Mesodermal cell (in vitro differentiated cells): ENCODE results near the gene SCN5A.

Experiments
- H3K27ac ChIP-seq: 2 replicates; pipeline ENCODE4 v1.7.0; 2013; ENCODE audit warnings: mild to moderate bottlenecking, low read depth, low read length, moderate library complexity; ENCODE audit not compliant: severe bottlenecking
- H3K36me3 ChIP-seq: 2 replicates; pipeline ENCODE4 v1.7.1; 2013; ENCODE audit warnings: mild to moderate bottlenecking, low read length, moderate library complexity; ENCODE audit not compliant: control insufficient read depth, insufficient read depth
- H3K4me1 ChIP-seq: one replicate; pipeline ENCODE4 v1.7.1; 2013; ENCODE audit warnings: mild to moderate bottlenecking, low read length; ENCODE audit not compliant: insufficient read depth, control insufficient read depth, poor library complexity, severe bottlenecking
- H3K4me3 ChIP-seq: 2 replicates; pipeline ENCODE4 v1.7.0; 2013; ENCODE audit warnings: low read length, control low read depth, mild to moderate bottlenecking; ENCODE audit not compliant: insufficient read depth, poor library complexity, severe bottlenecking; ENCODE audit errors: extremely low read depth
- H3K9me3 ChIP-seq: 2 replicates; pipeline ENCODE4 v1.7.1; 2013; ENCODE audit warnings: mild to moderate bottlenecking, low read length, moderate library complexity; ENCODE audit not compliant: control insufficient read depth
- WGBS, 2 experiments: methylation state at CpG; one replicate each; pipeline ENCODE4 v1.1.5; 2013; ENCODE audit warnings: missing lambda C conversion rate in 2 of 2; ENCODE audit not compliant: insufficient coverage in 2 of 2; 5-methylcytosine and 5-hydroxymethylcytosine counted together

Gene SCN5A

DNA sequence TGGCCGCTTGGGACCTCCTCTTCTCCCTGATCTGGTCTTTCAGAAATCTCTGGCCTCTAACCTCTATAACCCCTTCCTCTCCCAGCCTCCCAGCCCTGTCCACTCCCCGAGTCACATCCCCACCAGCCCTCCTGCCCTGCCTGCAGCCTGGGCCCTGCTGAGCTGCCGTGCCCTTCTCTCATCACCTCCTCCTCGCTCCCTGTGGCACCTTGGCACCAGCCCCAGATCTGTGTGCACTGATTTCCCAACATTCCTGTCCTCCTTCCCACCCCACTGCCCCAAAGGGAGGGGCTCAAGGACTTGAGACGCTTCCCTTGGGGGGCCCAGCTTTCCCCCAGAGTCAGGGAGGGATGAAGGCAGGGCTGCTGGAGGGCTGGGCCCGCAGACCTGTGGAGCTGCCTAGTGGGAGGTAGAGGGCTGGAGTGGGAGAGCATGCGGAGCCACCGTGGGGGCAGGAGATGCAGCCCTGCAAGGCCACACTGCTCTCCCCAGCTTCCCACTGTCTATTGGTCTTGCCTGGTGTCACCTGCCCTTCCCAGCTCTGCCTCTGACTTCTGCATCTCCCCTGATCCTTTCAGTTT lies 110.6 kb downstream of the SCN5A start:
- 77 to 91% methylated on average over 4 to 7 of the region's 8 CpGs for WGBS, 2 experiments
- Histone ChIP-seq H3K4me3 (no peak overlapping the region), H3K9me3 (no peaks in the 10 kb centered on the region), H3K27ac (no peak overlapping the region), H3K36me3 (no peaks in the 10 kb centered on the region), H3K4me1 (no peaks in the 10 kb centered on the region)

DNA sequence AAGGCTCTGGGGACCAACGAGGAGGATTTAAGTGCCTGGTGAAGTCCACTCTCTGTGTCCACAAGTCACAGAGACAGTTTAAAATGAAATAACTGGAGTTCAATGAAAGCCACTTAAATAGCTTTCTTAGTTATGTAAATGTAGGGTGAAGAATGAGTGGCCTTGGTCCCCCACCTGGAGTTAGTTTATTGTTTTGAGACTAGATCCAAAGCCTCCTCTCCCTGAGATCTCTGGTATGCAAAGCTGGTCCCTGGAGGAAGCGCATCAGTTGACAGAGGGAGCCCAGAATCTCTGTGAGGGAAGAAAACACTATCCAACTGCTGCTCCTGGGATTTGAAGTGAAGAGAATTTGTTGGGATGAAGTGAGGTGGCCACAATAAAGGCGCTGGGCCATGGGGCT lies 112.8 kb downstream of the SCN5A start:
- no peak overlapping the region for H3K4me3 ChIP-seq
- no peaks in the 10 kb centered on the region for H3K36me3 ChIP-seq
- H3K27ac ChIP-seq = no peak overlapping the region
- H3K9me3 ChIP-seq = no peaks in the 10 kb centered on the region
- no peaks in the 10 kb centered on the region for H3K4me1 ChIP-seq
- 48 to 49% methylated on average over 2 of the region's 3 CpGs for WGBS, 2 experiments

DNA sequence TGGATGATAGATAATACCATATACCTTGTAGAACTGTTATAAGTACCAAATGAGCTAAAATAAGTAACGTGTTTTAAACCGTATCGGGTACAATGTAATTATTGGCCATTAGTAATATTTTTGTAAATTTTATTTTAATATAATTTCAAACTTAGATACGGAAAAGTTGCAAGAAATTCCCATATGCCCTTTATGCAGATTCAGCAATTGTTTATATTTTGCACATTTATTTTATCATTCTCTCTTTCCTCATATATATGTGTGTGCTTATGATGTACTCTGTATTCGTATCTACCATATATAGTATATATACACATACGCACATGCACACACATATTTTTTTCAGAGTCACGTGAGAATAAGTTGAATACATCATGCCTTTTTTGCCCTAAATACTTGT lies 114.9 kb downstream of the SCN5A start:
- Histone ChIP-seq H3K36me3 (no peaks in the 10 kb centered on the region), H3K4me3 (no peak overlapping the region), H3K4me1 (no peaks in the 10 kb centered on the region), H3K9me3 (no peaks in the 10 kb centered on the region), H3K27ac (no peak overlapping the region)
- no CpG with 5 or more reads among the region's 7 CpGs for WGBS, 2 experiments

DNA sequence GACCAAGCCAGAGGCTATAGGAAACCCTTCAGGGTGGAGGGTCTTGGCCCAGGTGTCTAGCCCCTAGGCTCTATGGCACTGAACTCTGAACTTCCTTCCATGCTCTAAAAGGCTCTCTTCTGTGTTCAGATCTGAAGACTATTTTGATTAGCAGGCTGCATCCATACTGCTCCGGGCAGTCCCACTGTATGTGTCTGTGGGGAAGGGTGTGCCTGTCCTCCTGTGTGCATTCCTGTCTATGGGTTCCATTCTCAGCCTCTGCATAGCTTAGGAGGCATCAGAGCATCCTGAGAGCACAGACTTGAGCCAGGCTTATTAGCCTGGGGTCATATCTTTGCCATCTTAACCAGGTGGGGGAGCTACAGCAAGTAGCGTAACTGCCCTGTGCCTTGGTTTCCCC lies 115.3 kb downstream of the SCN5A start:
- no peaks in the 10 kb centered on the region for H3K9me3 ChIP-seq
- H3K4me1 ChIP-seq = no peaks in the 10 kb centered on the region
- no peak overlapping the region for H3K27ac ChIP-seq
- H3K36me3 ChIP-seq = no peaks in the 10 kb centered on the region
- H3K4me3 ChIP-seq = no peak overlapping the region
- no CpG with 5 or more reads among the region's 2 CpGs for WGBS, 2 experiments

DNA sequence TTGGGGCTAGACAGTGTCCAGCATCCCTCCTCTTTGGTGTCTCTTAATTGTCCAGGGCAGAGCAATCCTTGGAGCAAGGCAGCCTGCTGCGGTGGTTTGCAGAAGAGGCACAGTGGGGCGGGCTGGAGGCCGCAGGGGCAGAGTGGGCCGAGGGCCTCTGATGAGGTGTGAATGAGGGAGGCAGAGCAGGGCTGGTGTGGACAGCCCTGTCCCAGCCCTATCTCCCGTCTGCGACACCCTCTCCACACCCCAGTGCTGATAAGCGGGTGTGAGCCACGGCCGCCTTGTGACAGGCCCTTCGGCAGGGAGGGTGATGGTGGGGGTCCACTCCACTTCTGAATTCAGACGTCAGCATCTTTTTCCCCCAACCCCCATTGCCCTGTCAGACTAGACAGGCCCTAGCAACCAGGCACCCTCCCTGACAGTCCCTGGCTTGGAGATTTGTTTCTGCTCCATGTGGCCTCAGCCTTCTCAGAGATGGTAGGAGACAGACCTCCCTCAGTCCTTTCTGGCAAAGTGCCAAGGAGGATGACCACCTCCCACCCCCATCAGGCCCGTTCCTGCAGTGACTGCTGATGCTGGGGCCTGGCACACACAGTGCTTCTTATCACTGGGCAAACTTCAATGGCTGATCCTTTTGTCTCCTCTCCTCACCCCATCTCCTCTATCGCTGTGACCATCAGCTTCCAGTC lies 116.1 kb downstream of the SCN5A start:
- Histone ChIP-seq H3K36me3 (no peaks in the 10 kb centered on the region), H3K4me1 (no peaks in the 10 kb centered on the region), H3K9me3 (no peaks in the 10 kb centered on the region), H3K4me3 (no peak overlapping the region), H3K27ac (no peak overlapping the region)
- 74 to 75% methylated on average over 4 to 6 of the region's 13 CpGs for WGBS, 2 experiments

DNA sequence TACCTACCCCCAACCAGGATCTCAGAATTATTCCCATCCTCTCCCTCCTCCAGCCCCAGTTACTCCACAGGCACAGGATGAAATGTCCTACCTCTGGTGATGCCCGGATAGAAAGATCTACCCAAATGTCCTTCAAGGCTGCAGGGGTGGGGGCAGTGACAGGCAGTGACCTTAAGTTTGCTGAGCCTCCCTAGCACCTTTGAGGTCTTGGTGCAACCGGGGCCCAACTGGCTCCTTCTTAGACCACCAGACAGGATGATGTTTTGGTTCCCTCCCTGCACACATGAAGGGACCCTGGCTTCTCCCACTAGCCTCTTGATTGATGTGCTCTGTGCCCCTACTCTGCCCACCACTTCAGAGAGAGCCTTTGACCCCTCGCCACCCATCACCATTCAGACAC lies 117.0 kb downstream of the SCN5A start:
- H3K4me1 ChIP-seq = no peaks in the 10 kb centered on the region
- H3K27ac ChIP-seq = no peak overlapping the region
- no peak overlapping the region for H3K4me3 ChIP-seq
- WGBS, 2 experiments = 14 to 78% methylated on average over 1 to 2 of the region's 3 CpGs
- H3K36me3 ChIP-seq = no peaks in the 10 kb centered on the region
- no peaks in the 10 kb centered on the region for H3K9me3 ChIP-seq

DNA sequence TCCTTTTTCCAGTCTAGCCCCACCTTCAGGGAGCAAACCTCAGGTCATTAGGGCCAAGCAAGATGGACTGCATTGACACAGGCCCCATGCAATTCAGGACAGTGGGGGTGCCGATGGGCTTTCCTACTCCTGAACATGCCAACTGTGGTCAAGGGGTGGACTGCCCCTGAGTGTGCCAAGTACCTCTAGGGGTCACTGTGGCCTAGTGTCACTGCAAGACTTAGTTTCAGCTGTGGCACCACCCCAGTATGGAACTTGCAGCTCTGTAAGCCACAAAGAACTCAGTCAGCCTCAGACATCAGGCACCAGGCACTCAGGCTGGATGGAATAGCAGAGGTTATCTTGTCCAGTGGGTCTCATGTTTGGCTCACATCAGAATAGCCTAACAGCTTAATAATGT lies 121.0 kb downstream of the SCN5A start:
- H3K27ac ChIP-seq = no peak overlapping the region
- 86 to 100% methylated on average over 1 of the region's 1 CpG for WGBS, 2 experiments
- H3K9me3 ChIP-seq = no peaks in the 10 kb centered on the region
- peaks cover 9% of the 10 kb centered on the region for H3K36me3 ChIP-seq
- no peak overlapping the region for H3K4me3 ChIP-seq
- peaks cover 10% of the 10 kb centered on the region for H3K4me1 ChIP-seq

DNA sequence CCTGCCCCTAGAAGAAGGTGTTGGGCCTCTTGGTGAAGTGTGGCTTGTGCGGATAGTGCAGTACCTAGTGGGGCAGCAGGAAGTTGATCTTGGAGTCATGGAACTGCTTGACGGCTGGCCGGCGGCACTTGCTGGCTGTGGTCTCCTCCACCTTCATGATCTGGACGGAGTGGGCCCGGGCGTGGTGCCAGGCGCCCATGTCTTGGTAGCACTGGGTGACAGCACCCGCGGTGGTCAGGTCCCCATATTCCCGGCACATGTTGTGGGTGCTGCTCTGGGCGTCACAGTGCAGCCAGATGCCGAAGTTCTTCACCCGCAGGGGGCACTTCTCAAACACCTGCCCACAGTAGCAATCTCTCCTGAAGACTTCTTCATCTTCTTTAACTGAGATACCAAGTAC lies 122.7 kb downstream of the SCN5A start:
- Histone ChIP-seq H3K4me1 (peaks cover 10% of the 10 kb centered on the region), H3K9me3 (no peaks in the 10 kb centered on the region), H3K27ac (no peak overlapping the region), H3K36me3 (peaks cover 20% of the 10 kb centered on the region), H3K4me3 (no peak overlapping the region)
- 94 to 97% methylated on average over 13 to 14 of the region's 14 CpGs for WGBS, 2 experiments

DNA sequence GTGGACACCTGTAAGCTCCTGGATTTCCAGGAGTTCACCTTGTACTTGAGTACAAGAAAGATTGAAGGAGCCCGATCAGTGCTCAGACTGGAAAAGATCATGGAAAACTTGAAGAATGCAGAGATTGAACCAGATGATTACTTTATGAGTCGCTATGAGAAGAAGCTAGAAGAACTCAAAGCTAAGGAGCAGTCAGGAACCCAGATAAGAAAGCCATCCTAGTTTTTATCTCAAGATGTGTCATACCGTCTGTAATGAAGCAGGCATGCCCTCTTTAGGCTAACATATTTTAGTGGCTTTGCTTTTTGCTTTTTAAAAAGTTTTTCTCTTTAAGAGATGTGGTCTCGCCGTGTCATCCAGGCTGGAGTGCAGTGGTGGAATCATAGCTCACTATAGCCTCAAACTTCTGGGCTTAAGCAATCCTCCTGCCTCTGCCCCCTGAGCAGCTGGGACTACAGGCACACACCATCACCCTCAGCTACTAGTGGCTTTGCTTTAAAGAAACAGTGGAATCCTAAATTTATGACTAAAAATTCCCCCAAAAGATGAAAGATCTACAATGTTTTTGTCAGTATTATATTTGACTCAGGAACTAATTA lies 125.2 kb downstream of the SCN5A start:
- Histone ChIP-seq H3K4me3 (no peak overlapping the region), H3K36me3 (peaks cover 20% of the 10 kb centered on the region), H3K27ac (peak overlapping the region; percentile 51), H3K4me1 (peaks cover 22% of the 10 kb centered on the region), H3K9me3 (no peaks in the 10 kb centered on the region)
- WGBS, 2 experiments = 93 to 94% methylated on average over 5 of the region's 5 CpGs

DNA sequence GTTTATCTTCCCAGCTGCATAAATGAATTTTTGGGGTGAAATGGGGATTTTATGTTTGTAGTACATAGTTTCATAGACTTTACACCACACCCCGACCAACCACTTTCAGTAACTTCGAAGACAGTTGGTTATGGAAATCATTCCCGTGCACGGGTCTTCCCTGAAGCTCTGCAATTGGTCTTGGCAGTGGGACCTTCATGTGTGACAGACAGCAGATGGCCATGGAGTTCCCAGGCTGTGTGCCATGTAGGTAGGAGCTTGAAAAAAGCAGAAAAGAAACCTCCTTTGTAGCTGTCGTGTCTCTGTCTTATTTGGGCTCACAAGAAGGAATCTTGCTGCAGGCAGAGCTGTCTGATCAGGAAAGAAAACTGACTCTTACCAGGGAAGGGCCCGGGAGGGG lies 127.5 kb downstream of the SCN5A start:
- H3K4me1 ChIP-seq = peaks cover 22% of the 10 kb centered on the region
- no peak overlapping the region for H3K4me3 ChIP-seq
- H3K9me3 ChIP-seq = no peaks in the 10 kb centered on the region
- no peak overlapping the region for H3K27ac ChIP-seq
- WGBS, 2 experiments = 91 to 94% methylated on average over 4 of the region's 6 CpGs
- peaks cover 18% of the 10 kb centered on the region for H3K36me3 ChIP-seq

DNA sequence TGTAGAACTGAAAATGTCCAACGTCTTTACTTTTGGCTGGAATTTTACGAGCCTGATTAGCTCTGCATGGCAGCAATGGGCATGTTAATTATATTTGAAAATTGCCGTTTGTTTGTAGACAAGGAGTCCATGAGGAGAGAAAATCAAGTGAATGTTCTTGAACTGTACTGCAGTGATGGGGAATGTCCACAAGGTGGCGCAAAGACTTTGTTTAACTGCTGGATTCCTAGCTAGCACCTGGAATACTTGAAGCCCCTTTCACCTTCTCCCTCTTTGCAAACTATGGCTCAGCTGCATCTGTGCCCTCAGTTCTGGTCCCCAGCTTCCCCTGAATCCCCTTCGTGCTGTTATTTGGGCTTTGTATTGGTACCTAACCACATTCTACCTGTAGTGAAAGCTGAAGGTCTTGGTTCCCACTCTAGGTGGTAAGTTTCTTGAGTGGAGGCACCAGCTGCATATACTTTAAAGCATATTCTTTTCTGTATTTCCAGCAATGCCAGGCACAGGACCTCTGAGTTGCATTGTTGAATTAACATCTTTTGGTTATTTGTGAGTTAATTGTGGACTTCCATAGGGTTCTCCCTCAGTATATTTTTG lies 128.0 kb downstream of the SCN5A start:
- peaks cover 22% of the 10 kb centered on the region for H3K4me1 ChIP-seq
- H3K27ac ChIP-seq = no peak overlapping the region
- 0 to 5% methylated on average over 4 of the region's 5 CpGs for WGBS, 2 experiments
- peaks cover 16% of the 10 kb centered on the region for H3K36me3 ChIP-seq
- H3K9me3 ChIP-seq = no peaks in the 10 kb centered on the region
- H3K4me3 ChIP-seq = no peak overlapping the region
